Activated T-helper 1 cell treated with Interleukin-2 at 50 U/mL for 16 hours (primary cell): Measurements from ENCODE around the gene PCYOX1L.

Experiments used
- DNase-seq: peaks from one replicate; pipeline ENCODE4 v3.0.0-alpha.2; 2020; ENCODE audit warnings: low read depth

The PCYOX1L gene, protein sequence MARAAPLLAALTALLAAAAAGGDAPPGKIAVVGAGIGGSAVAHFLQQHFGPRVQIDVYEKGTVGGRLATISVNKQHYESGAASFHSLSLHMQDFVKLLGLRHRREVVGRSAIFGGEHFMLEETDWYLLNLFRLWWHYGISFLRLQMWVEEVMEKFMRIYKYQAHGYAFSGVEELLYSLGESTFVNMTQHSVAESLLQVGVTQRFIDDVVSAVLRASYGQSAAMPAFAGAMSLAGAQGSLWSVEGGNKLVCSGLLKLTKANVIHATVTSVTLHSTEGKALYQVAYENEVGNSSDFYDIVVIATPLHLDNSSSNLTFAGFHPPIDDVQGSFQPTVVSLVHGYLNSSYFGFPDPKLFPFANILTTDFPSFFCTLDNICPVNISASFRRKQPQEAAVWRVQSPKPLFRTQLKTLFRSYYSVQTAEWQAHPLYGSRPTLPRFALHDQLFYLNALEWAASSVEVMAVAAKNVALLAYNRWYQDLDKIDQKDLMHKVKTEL

DNA sequence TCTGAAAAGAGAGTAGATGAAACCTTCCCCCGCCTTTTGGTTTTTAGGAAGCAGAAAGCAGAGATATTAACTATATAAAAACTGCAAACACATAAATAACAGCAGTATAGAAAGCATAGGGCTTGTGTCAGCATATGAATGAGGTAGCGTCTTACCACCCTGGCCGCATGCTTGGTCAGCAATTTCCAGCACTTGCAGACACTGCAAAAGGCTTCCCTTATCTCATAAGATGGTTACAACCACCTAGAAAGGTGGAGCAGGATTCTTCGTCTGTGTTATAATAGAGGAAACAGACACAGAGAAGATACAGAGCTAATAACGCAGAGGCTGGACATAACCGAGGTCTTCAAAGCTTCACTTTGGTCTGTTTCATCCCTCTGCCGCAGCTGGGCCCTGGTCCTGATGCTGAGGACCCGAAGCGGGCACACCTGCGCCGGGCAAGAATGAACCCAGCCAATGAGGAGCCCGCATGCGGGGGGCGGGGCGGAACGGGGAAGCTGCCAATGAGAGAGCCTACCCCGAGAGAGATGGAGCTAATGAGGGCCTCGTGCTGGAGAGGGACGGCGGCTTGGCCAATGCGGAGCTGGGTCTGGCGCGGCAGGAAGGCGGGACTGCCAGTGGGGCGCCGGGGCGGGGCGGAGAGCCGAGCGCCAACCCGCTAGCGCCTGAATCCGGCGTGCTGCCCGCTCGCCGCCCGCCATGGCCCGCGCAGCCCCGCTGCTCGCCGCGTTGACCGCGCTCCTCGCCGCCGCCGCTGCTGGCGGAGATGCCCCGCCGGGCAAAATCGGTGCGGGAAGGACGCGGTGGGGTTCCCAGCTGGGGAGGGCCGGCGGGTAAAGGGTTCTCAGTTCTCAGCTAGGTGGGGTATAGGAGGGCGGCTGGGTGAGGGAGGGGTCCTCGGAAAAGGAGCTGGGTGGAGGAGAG is at the start of gene PCYOX1L:
Gene PCYOX1L, plus strand, starts transcription at position 677 of the 924 bp plus-strand sequence. Its CDS starts 23 bp downstream, at position 700.
- peak; percentile 86 for DNase-seq

DNA sequence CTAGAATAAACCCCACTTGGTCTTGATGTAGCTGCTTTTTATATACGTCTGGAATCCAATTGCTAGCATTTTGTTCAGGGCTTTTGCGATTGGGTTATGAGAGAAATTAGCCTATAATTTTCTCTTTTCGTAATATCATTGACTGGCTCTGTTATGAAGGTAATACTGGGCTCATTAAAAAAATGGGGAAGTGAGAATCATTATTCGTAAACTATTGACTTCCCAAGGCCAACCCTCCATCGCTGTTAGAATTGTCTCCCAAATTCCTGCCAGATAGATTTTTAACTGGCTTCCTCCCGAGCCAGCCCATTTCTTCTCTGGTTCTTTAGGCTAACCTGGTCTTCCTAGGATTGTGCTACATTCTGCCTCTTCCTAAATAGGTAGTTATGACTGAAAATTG is 48.5 kb upstream of the PCYOX1L start:
- DNase-seq, result no peak

DNA sequence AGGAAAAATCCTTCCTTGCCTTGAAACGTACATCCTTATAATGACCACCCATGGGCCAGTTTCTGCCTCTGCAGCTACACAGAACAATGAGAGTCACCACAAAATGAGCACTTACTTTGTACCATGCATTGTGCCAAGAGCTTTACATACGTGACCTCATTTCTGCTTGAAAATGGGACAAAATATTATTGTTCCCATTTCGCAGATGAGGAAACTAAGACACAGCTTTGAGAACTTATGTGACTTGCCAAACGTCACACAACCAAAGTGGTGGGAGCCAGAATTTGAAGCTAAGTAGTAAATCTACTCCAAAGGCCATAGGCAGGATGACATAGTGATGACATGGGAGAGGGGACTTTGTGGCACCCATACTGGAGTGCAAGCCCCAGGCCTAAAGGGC is 47.4 kb upstream of the PCYOX1L start:
- no peak for DNase-seq

DNA sequence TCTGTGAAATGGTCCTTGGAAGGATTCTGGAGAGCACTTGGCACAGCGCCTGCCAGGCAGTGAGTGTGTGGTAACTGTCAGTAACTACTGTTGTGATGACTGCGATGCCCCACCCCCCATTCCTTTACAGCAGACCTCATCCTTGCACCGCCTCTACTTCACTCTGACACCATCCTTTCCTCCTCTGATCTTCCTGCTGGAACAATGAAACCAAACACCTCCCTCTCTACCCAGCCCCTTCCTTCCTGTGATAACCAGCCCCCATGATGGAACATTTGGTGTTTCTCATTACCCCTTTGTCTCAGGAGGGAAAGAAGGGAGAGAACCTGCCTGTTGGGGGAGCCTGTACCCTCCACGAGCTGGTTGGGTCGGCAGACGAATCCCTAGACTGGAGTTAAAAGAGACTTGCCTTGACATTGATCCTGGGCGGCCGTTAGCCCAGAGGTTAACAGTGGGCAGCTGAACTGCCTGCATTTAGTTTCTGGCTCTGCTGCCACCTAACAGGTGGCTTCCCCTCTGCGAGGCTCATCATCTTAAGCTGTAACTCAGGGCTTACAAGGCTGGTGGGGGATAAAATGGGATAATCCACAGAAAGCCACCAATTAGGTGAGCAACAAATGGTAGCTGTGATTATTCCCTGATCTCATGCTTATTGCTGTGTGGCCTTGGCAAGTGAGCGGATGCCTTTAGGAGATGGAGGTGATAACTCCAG is 46.7 kb upstream of the PCYOX1L start:
- no peak for DNase-seq

DNA sequence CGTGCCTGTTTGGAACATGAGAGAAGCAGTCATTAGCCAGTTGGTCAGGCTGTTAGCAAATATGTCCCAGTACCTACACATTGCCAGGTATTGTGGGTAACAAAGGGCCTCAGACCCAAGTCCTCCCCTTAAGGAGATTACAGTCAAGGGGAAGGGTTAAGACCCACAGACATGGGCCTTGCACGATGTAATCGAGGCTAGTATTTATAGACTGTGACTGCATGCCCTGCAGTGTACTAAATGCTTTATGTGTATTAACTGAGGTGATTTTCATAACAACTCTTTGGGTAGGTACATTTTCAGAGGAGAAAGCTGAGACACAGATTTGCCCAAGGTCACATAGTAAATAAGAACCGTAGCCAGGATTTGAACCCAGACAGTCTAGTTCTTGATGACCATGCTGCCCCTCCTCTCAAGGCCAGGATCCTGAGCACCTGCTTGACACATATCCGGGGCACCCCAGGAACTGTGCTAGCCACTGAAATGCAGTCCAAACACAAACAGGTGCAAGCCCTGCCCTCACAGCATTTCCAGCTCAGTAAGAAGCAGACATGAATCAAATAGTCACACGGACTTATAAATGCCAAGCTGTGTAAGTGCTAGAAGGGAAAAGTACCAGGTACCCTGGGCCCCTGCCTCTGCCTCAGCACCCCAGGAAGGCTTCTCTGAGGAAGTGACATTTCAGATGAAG is 44.5 kb upstream of the PCYOX1L start:
- no peak for DNase-seq

DNA sequence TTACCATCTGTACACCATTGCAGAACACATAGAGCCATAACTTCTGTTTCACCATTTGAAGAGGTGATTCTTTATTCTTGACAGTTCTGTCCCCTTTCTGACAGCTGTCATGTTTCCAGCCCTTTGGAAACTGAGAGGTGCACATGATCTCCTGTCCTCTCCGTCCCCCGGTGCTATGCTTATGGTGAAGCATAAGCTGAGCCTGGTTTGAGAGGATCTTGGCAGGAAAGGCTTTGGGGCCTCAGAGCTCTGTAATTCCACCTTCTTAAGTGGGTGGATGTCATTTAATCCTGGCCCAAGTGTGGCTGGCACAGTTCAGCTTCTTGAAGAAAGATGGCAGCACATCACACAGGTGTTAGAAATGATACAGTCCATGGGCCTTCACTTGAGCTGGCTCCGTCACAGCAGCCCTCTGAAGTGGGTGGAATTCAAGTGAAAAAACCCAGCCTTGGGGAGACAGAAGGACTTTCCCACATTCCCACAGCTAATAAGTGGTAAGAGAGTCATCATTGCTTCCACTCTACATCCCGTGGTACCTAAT is 43.2 kb upstream of the PCYOX1L start:
- no peak for DNase-seq

DNA sequence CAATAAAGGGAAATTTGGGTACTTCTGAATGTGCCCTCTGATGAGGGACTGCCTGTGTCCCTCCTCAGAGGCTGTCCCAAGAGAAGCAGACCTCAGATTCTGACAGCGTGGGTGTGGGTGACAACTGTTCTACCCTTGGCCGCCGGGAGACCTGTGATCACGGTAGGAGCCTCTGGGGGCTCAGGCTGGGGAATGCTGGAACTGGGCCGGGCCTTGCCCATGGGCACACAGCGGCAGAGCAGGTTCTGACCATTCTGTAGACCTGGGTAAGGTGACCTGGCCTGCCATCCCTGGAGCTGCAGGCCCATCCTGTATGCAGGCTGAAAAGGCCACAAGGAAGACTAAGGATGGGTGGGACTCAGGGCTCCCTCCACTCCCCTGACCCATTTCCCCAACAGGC is 42.1 kb upstream of the PCYOX1L start:
- no peak for DNase-seq

DNA sequence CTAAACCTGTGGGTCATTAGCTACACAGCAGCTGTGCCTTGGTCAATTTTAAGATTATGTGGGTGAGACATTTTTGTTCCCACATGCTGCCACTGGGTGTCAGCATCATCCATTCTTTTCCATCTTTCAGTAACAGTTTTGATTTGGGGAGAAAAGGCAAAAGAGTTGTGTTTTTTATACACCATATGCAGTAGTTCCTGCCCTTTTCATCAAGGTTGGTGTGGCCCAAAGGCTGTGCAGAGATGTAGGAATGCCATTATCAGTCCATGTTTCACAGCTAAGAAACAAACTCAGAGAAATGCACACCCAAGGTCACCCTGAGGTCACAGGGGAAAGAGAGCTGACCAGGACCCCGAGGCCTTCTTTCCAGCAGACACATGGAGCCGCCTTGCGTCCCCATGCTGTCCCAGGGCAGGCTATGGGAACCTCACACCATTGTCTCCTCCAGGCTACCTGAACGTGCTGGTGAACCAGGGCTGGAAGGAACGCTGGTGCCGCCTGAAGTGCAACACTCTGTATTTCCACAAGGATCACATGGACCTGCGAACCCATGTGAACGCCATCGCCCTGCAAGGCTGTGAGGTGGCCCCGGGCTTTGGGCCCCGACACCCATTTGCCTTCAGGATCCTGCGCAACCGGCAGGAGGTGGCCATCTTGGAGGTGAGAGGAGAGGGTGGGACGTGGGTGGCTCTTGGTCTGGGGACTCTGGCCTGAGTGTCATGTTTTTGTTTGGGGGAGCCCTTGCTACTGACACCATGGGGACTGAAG is 40.4 kb upstream of the PCYOX1L start:
- no peak for DNase-seq

DNA sequence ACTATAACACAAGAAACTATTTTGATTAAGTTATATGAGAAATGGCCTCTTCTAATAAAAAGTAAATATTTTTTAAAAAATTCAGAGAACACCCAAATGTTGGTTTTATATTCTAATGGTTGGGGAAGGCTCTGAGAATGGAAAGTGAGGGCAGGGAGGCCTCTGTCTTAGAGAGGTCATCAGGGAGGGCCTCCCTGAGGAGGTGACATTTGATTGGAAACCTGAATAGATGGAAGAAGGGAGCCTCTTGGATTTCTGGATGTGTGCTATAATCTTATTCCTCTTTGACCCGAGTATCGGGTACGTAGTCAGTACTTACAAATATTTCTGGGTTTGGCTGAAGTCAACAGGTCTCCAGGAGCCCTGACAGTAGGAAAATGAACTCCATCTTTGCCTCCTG is 38.7 kb upstream of the PCYOX1L start:
- no peak for DNase-seq

DNA sequence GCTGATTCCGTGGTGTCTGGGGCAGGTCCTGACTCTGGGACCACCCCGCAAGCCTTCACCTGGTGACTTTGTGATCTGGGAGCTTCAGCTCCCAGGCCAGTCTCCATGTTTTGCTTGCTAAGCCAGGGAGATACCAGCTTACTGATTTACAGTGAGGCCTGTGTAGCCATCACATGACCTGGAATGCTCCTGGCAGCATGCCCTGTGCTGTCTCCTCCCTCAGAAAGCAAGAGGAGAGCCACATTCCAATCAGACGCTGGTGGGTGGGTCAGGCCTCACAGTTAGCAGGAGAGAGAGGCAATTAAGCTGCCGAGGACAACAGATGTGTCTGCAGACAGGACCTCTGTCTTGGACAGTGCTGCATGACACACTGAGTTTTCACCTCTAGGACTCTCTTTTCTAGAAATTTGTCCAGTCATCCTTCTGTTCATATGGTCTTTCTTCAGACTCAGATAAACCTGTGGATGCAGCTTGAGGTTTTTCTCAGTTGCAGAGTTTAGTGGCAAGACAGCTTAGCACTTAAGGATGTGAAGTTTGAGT is 37.0 kb upstream of the PCYOX1L start:
- DNase-seq, result no peak

DNA sequence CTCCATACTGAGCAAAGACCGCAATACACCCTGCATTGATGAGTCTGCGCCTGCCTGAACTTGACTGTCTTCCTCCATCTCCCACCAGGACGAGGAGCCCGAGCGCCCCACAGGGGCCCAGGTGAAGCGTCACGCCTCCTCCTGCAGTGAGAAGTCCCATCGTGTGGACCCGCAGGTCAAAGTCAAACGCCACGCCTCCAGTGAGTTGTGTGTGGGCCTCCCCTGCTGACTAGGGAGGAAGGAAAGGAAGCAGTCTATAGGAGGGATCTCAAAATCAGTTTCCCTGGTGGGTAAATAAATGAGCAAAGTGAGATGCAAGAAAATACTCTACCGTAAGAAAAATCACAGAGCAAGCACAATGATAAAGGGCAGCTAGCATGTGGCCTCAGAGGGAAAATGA is 35.3 kb upstream of the PCYOX1L start:
- no peak for DNase-seq

DNA sequence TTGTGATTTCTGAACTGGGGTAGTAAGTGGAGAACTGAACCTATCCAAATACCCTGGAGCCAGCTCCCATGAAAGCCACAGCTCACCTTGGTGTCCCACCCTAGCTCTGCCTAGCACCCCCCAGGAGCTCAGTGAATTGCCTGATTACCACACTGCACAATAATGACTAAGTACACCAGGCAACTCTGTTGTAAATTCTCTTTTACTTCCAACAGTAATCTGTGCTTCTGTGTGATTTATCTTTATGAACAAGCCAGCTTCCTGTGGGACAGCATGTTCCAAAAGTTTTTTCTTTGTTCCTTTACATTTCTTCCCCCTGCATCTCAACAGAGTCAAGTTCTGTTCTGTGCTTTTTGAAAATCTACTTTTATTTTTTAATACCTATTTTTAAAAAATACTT is 34.6 kb upstream of the PCYOX1L start:
- DNase-seq, result no peak

DNA sequence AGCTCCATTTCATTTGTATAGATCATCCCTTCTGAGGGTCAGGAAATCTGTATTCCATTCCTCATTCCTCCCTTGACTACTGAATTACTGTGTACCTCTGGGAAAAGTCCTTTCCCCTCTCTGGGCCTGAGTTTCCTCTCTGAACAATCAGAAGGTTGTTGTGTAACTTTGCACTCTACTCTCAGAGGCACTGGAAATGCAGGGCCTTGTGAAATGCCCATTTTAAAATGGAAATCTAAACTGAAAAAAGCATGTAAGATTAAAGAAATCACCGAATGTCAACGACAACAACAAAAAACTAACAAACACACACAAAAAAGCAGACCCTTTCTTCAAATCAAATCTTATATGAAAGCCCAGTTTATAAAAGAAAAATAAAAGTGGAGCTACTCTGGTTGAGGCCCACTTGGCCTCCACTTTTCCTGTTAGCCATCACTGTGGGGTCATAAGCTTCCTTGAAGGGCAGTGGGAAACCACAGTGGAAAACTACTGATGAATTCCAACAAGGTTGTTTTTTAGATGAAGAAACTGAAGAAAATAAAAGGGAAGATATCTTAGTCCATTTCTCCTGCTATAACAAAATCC is 34.1 kb upstream of the PCYOX1L start:
- DNase-seq, result no peak

DNA sequence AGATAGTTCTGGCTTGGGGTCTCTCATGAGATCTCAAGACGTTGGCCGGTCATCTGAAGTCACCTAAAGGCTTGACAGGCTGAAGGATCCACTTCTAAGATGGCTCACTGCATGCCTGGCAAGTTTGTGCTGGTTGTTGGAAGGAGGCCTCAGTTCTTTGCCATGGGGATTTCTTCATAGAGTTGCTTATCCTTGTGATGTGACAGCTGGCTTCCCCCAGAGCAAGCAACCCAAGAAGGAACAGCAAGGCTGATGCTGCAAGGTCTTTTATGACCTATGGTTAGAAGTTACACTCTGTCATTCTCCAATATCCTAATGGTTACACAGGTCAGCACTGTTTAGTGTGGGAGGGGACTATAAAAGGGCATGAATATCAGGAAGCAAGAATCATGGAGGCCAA is 33.2 kb upstream of the PCYOX1L start:
- DNase-seq, result no peak

DNA sequence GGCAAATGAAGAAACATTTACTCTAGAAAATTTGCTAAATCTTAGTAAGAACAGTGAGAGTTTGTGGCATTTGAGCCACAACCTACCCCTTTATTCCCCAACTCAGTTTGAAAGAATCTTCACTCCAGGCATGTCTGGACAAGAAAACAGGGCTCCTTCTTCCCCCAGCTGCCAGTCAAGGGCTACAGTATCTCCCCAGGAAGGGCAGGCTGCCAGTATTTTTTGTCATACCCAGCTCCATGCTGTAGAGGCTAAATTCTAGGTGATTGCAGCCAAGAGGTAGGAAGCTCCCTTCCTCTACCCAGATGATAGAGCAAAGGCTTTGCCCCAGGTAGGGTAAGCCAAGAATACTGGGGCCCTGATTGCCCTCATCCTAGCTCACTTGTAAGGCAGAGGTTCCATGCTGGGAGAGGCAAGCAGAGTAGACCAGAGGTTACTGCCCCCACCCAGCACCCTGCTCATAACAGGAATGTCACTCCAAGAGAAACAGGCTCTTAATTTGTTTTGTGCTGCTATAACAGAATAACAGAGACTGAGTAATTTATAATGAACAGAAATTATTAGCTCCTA is 32.6 kb upstream of the PCYOX1L start:
- DNase-seq, result no peak

DNA sequence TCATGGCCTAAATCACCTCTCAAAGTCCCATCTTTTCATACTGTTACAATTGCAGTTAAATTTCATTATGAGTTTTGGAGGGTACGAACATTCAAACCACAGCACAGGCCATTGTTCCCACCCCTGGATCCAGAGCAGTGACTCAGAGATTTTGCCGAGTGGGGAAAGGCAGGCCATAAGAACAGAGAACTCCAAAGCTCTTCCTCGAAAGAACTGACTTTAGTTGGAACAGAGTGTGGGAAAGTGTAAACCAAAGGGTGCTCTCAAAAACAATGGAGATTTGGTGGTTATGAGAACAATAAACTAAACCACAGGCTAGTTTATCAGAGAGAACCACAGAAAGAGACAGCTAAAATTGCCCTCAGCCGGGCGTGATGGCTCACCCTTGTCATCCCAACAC is 32.0 kb upstream of the PCYOX1L start:
- no peak for DNase-seq

DNA sequence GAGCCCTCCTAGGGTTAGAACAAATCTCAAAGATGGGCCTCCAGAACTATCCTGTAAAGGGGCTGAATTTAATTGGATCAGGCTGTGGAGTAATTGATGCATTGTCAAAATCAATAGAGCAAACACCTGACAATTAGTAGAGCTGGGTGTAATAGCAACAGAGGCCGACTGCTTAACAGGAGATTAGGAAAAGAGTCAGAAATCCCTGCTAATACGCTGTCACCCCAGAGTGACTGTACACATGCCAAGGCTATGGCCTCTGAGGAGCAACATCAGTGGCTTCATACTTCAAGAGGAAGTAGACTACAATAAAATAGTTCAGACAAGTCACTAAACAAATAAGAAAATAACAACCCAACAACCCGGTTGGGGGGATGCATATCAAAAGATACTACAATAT is 31.2 kb upstream of the PCYOX1L start:
- no peak for DNase-seq

DNA sequence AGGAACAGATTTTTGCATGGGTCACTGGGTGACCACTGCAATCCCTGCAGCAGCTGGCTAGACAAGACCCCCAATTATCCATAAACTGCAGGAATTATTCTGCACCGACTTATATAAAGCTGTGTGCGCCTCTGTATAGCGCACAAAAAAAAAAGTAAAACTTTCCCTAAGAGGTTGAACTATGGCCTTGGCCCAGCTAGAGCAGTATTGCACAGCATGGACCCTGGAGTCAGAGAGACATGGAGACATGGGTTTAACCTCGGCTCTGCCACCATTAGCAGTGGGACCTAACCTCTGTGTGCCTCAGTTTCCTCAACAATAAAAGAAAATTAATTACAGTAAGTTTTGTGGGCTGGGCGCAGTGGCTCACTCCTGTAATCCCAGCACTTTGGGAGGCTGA is 29.7 kb upstream of the PCYOX1L start:
- DNase-seq, result no peak

DNA sequence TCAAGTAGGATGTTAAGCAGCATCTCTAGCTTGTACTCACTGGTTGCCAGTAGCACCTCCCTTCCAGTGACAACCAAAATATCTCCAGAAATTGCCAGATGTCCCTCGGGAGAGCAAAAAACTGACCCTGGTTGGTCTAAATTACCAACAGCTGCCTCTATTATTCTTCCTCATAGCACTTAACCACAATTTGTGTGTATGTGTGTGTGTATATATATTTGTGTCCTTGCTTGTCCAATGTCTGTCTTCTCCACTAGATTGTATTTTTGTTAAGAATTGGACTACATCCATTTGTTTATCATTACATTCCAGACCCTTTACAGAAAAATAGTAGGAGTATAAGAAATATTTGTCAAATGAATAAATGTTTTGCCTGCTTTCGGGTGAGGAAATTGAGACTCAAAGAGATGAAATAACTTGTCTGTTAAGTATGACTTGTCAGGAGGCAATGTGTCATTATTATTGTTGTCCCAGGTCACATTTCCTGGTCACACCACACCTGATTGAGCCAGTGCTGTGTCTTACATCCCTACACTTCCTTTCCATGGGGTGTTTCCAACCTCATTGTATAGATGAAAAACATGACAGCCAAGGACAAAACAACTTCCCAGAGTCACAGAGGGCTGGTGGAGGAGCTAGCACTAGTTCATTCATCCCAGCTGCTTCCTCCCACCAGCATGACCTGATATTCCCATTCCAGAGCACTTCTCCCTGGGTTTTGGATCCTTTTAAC is 24.0 kb upstream of the PCYOX1L start:
- no peak for DNase-seq
